ENCODE results near the gene CTAGE9. TPM values are rescaled to one million over a fixed set of nuclear protein-coding genes. Genes with fewer than 3 reads are reported as not detected.
"Not testable (repeated sequence)": the region's sequence is repeated elsewhere in the genome, so short reads cannot be mapped to it uniquely, and the experiment has no call there.

CTAGE9 gene
- under 1 TPM in 3 of 8 experiments, not detected in 5; 0.13 to 0.66 (median 0.14) TPM for total RNA-seq

GRCh38 chr6:131710917-131711316, at the start of gene CTAGE9:
CTAGE9 (minus strand) TSS chr6:131711017; CDS start chr6:131711017, 0 bp downstream.
- ATAC-seq (replicated peaks in 6 of 8); H3K4me3 ChIP-seq; H3K27ac ChIP-seq; in situ Hi-C loops (cut with MboI; ENCODE audit: low pct_unique_long_range_greater_than_20kb in 2 of 9, low sequenced_read_pairs in 9 of 9, unreplicated experiment in 9 of 9); H3K4me1 ChIP-seq (replicated peaks in 1 of 2): not testable (repeated sequence)
- WGBS, 10 experiments, result no CpG with 5 or more reads among the region's 18 CpGs

GRCh38 chr6:131758920-131759319, 48.1 kb upstream of the CTAGE9 start:
- in situ Hi-C loops (cut with MboI; ENCODE audit: low pct_unique_long_range_greater_than_20kb in 2 of 9, low sequenced_read_pairs in 9 of 9, unreplicated experiment in 9 of 9), result no loop called here
- Histone ChIP-seq H3K4me3 (no peak overlapping the region), H3K27ac (no peak overlapping the region), H3K4me1 (replicated peaks in 1 of 2) (peaks cover 0 to 9% of the 10 kb centered on the region in 2 donors)
- peak in 1 of 8 experiments; percentile 44 for ATAC-seq (replicated peaks in 6 of 8)
- WGBS, 10 experiments, result 52 to 100% (median 82%) methylated on average over 1 to 4 of the region's 4 CpGs; no CpG with 5 or more reads in 2 of the 10 experiments

GRCh38 chr6:131756039-131756438, 45.2 kb upstream of the CTAGE9 start:
- no peak for ATAC-seq (replicated peaks in 6 of 8)
- in situ Hi-C loops (cut with MboI; ENCODE audit: low pct_unique_long_range_greater_than_20kb in 2 of 9, low sequenced_read_pairs in 9 of 9, unreplicated experiment in 9 of 9), result no loop called here
- no peak overlapping the region for H3K27ac ChIP-seq
- peaks cover 0 to 9% of the 10 kb centered on the region in 2 donors for H3K4me1 ChIP-seq (replicated peaks in 1 of 2)
- no peak overlapping the region for H3K4me3 ChIP-seq
- 15 to 100% (median 86%) methylated on average over 1 to 2 of the region's 2 CpGs; no CpG with 5 or more reads in 1 of the 10 experiments for WGBS, 10 experiments

- 11 to 93% (median 75%) methylated on average over 1 to 3 of the region's 3 CpGs; no CpG with 5 or more reads in 2 of the 10 experiments for WGBS, 10 experiments
- Histone ChIP-seq H3K27ac (no peak overlapping the region), H3K4me3 (no peak overlapping the region), H3K4me1 (replicated peaks in 1 of 2) (peaks cover 0 to 9% of the 10 kb centered on the region in 2 donors)
- in situ Hi-C loops (cut with MboI; ENCODE audit: low pct_unique_long_range_greater_than_20kb in 2 of 9, low sequenced_read_pairs in 9 of 9, unreplicated experiment in 9 of 9), result no loop called here
- no peak for ATAC-seq (replicated peaks in 6 of 8)
Observed at GRCh38 chr6:131755597-131755996, 44.8 kb upstream of the CTAGE9 start.

GRCh38 chr6:131754715-131755567, 44.1 kb upstream of the CTAGE9 start:
- Histone ChIP-seq H3K4me3 (no peak overlapping the region), H3K4me1 (replicated peaks in 1 of 2) (peaks cover 0 to 4% of the 10 kb centered on the region in 2 donors), H3K27ac (no peak overlapping the region)
- no peak for ATAC-seq (replicated peaks in 6 of 8)
- in situ Hi-C loops (cut with MboI; ENCODE audit: low pct_unique_long_range_greater_than_20kb in 2 of 9, low sequenced_read_pairs in 9 of 9, unreplicated experiment in 9 of 9), result no loop called here
- WGBS, 10 experiments, result 45 to 89% (median 82%) methylated on average over 1 to 9 of the region's 9 CpGs; no CpG with 5 or more reads in 1 of the 10 experiments

- Histone ChIP-seq H3K27ac (no peak overlapping the region), H3K4me3 (no peak overlapping the region), H3K4me1 (replicated peaks in 1 of 2) (no peaks in the 10 kb centered on the region)
- in situ Hi-C loops (cut with MboI; ENCODE audit: low pct_unique_long_range_greater_than_20kb in 2 of 9, low sequenced_read_pairs in 9 of 9, unreplicated experiment in 9 of 9), result no loop called here
- 40 to 100% (median 92%) methylated on average over 1 of the region's 1 CpG; no CpG with 5 or more reads in 3 of the 10 experiments for WGBS, 10 experiments
- no peak for ATAC-seq (replicated peaks in 6 of 8)
Observed at GRCh38 chr6:131754088-131754487, 43.3 kb upstream of the CTAGE9 start.

- ATAC-seq (replicated peaks in 6 of 8); H3K4me3 ChIP-seq; H3K4me1 ChIP-seq (replicated peaks in 1 of 2); H3K27ac ChIP-seq; in situ Hi-C loops (cut with MboI; ENCODE audit: low pct_unique_long_range_greater_than_20kb in 2 of 9, low sequenced_read_pairs in 9 of 9, unreplicated experiment in 9 of 9): not testable (repeated sequence)
- 84 to 100% (median 98%) methylated on average over 1 to 10 of the region's 10 CpGs; no CpG with 5 or more reads in 4 of the 10 experiments for WGBS, 10 experiments
Observed at GRCh38 chr6:131751012-131751715, 40.3 kb upstream of the CTAGE9 start.

- 64 to 97% (median 87%) methylated on average over 2 to 7 of the region's 7 CpGs; no CpG with 5 or more reads in 2 of the 10 experiments for WGBS, 10 experiments
- ATAC-seq (replicated peaks in 6 of 8), result no peak
- H3K4me1 ChIP-seq (replicated peaks in 1 of 2), result no peaks in the 10 kb centered on the region
- H3K4me3 ChIP-seq, result no peak overlapping the region
- in situ Hi-C loops (cut with MboI; ENCODE audit: low pct_unique_long_range_greater_than_20kb in 2 of 9, low sequenced_read_pairs in 9 of 9, unreplicated experiment in 9 of 9), result no loop called here
- H3K27ac ChIP-seq, result no peak overlapping the region
Observed at GRCh38 chr6:131749023-131749422, 38.2 kb upstream of the CTAGE9 start.

GRCh38 chr6:131747821-131748353, 37.1 kb upstream of the CTAGE9 start:
- no peaks in the 10 kb centered on the region for H3K4me1 ChIP-seq (replicated peaks in 1 of 2)
- 64 to 100% (median 98%) methylated on average over 1 to 7 of the region's 7 CpGs for WGBS, 10 experiments
- no peak overlapping the region for H3K4me3 ChIP-seq
- H3K27ac ChIP-seq, result no peak overlapping the region
- ATAC-seq (replicated peaks in 6 of 8), result no peak
- in situ Hi-C loops (cut with MboI; ENCODE audit: low pct_unique_long_range_greater_than_20kb in 2 of 9, low sequenced_read_pairs in 9 of 9, unreplicated experiment in 9 of 9), result no loop called here

GRCh38 chr6:131745476-131745875, 34.7 kb upstream of the CTAGE9 start:
- Histone ChIP-seq H3K27ac (no peak overlapping the region), H3K4me3 (no peak overlapping the region), H3K4me1 (replicated peaks in 1 of 2) (no peaks in the 10 kb centered on the region)
- no peak for ATAC-seq (replicated peaks in 6 of 8)
- 75 to 95% (median 88%) methylated on average over 2 to 5 of the region's 5 CpGs; no CpG with 5 or more reads in 2 of the 10 experiments for WGBS, 10 experiments
- in situ Hi-C loops (cut with MboI; ENCODE audit: low pct_unique_long_range_greater_than_20kb in 2 of 9, low sequenced_read_pairs in 9 of 9, unreplicated experiment in 9 of 9), result no loop called here

GRCh38 chr6:131744432-131745287, 33.8 kb upstream of the CTAGE9 start:
- H3K4me1 ChIP-seq (replicated peaks in 1 of 2), result no peaks in the 10 kb centered on the region
- 51 to 100% (median 81%) methylated on average over 1 to 6 of the region's 6 CpGs for WGBS, 10 experiments
- in situ Hi-C loops (cut with MboI; ENCODE audit: low pct_unique_long_range_greater_than_20kb in 2 of 9, low sequenced_read_pairs in 9 of 9, unreplicated experiment in 9 of 9), result no loop called here
- H3K27ac ChIP-seq, result no peak overlapping the region
- ATAC-seq (replicated peaks in 6 of 8), result peak in 2 of 8 experiments; percentile 36 to 41
- no peak overlapping the region for H3K4me3 ChIP-seq

- no peak for ATAC-seq (replicated peaks in 6 of 8)
- WGBS, 10 experiments, result 43 to 88% (median 82%) methylated on average over 1 to 3 of the region's 3 CpGs
Observed at GRCh38 chr6:131741688-131742393, 31.0 kb upstream of the CTAGE9 start.

More at GRCh38 chr6:131741688-131742393, 31.0 kb upstream of the CTAGE9 start:
- in situ Hi-C loops (cut with MboI; ENCODE audit: low pct_unique_long_range_greater_than_20kb in 2 of 9, low sequenced_read_pairs in 9 of 9, unreplicated experiment in 9 of 9), result no loop called here
- Histone ChIP-seq H3K27ac (no peak overlapping the region), H3K4me3 (no peak overlapping the region), H3K4me1 (replicated peaks in 1 of 2) (peaks cover 0 to 4% of the 10 kb centered on the region in 2 donors)

All from motor neuron (in vitro differentiated cells).